Measurements from ENCODE around the gene ETFA.

Gene ETFA

DNA sequence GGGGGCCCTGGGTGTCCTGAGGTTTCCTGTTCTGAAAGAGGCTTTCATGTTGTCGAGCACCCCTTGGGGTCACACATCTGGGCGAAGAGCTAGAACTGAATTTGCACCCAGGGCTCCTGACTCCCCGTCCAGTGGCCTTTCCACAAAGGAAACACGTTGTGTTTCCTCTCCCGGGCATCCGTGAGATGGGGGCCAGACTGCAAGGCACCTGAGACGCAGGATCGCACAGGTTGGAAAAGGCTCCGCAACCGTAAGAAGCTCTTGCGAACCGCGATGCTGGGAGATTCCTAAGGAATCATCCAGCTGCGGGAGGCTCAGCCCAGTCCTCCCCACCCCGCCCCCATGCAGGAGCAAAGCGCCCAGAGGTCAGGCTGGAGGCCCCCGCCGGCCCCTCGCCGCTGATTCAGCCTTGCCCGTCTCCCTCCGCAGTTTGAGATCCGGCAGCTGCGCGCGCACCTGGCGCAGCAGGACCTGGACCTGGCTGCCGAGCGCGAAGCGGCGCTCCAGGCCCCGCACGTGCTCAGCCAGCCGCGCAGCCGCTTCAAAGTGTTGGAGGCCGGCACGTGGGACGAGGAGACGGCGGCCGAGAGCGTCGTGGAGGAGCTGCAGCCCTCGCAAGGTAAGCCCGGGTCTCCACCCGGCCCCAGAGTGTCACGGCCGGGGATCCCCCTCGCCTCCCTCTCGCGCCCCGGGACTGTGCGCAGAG is 119.6 kb downstream of the ETFA start:
- DNase-seq: no peak

DNA sequence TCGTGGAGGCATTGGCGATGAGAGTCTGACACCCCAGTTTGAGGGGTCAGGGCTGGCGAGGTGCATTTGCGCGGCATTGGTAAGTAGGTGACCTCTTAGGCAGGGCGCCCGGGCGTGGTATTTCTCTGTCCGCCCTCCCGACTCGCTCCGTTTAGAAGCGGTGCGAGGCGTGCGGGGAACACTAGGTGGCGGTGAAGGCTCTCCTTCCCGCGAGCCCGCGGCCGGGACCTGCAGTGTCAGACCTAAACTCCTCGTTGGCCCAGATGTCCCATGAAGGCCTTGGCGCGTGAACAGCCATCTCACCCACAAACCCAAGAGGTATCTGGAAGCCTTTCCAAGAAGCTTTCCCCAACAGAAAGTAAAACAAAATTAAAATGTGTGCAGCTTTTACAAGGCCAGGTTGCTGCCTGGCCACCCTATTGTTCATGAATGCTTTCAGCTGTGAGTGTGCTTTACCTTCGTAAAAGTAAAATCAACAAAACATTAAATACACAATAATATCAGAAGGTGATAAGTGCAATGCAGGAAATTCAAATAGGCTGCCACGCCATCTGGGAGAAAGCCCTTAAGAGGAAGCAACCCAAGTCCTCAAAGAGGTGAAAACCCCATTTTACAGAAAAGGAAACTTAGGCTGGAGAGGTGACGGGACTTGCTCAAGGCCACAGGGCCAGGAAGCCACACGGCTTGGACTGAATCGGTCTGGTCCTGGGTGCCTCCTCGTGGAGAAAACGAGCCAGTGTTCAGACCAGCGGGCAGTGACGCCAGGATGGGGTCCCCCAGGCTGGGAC is 120.3 kb downstream of the ETFA start:
- peak; percentile 54 for DNase-seq

DNA sequence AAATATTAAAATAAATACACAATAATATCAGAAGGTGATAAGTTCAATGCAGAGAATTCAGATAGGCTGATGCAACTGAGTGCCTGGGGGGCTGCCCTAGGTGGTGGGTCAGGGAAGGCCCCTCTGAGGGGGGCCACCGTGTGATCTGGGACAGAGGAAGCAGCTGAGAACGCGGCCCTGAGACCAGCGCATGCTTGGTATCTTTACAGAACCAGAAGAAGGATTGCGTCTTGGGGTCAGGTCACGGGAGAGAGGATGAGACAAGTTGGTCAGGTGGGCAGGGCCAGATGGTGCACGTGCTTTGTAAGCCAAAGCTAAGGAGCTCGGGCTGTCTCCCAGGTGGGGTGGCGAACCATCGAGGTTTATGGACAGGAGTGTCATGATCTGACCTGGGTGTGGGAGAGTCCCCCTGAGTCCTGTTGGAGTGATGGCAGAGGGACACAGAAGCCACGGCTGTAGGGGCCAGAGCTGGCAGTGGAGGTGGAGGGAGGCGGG is 121.2 kb downstream of the ETFA start:
- no peak for DNase-seq

- no peak for DNase-seq
Observed at GRCh38 chr15:76189106-76189505, 122.2 kb downstream of the ETFA start.

- DNase-seq: no peak
Observed at GRCh38 chr15:76187163-76187562, 124.1 kb downstream of the ETFA start.

DNA sequence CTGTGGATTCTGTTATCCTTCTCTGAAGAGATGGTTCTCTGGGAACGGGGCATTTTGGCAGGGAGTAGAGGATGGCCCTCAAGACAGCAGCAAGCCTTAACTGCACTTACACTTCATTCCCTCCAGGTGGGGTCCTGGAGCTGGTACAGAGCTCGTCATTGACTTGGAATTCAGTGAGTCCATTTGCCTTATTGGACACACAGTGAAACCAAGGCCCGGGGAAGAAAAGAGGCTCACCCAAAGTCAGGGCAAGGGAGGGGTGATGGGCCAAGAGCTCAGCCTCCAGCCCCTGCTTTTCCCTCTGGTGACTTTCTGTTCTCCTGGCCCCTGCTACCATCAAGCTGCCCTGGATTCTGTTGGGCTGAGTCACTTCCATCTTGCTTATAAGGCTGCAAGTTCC is 125.6 kb downstream of the ETFA start:
- DNase-seq: no peak

GRCh38 chr15:76184650-76185035 is 126.6 kb downstream of the ETFA start:
- DNase-seq: no peak

DNA sequence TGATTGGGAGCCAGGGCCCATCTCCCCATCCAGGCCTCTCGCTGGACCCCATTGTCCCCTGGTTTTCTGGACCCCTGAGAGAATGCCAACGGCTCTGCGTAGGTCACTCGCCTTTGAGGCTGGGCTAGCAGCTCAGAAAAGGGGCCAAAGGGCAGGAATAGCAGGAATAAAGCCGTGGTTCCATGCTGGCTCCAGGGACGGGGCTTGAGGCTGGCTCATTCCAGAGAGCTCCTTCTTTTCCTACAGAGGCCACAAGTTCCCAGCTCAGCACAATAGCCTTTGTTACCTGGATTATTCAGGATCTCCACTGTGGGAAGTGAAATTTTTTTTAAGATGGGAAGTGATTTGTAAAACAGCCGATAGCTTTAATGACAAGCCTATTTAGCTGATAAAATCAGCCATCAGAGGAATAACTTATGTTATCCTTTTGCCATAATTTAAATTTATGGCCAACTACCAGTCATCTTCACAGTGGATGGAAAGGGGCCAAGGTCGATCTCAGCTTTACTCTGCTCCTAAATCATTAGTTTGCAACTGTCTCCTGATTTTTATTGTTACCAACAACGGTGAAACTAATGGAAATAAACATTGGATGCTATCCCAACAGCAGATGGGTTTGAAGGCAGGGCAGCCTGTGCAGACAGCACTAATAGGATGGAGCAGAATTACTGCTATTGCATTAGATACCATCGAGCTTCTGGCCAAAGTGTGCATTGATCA is 127.2 kb downstream of the ETFA start:
- DNase-seq: no peak

GRCh38 chr15:76181705-76182107 is 129.6 kb downstream of the ETFA start:
- DNase-seq: no peak

DNA sequence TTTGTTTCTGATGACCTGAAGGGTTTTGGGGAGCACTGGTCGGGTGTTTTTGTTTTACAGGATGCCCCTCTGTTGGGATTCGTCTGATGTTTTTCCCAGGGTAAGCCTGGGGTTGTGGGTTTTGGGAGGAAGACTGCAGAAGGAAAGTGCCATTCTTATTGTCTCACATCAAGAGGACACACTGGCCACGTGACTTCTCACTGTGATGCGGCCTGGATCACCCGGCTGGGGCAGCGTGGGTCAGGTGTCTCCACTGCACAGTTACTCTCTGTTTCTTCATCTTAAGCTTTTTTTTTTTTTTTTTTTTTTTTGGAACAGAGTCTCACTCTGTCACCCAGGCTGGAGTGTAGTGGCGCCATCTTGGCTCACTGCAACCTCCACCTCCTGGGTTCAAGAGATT is 130.9 kb downstream of the ETFA start:
- DNase-seq: no peak

DNA sequence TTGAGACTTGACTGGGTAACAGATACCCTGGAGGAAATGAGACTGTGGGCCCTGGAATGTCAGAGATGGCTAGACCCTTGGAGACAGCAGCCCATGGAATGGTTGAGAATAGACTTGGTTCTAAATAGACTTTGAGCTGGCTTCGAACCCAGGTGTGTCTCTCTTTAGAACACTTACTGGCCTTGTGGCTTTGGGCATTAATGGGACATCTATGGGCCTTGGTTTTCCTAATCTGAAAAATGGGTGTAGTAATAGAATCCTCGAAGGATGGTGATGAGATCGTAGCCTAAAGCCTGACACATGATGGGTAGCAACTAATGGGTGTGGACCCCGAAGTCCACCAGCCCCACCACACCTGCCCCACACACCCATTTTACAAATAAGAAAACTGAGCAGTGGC is 132.2 kb downstream of the ETFA start:
- DNase-seq: no peak

- no peak for DNase-seq
Observed at GRCh38 chr15:76178296-76179000, 132.8 kb downstream of the ETFA start.

- no peak for DNase-seq
Observed at GRCh38 chr15:76177491-76178040, 133.7 kb downstream of the ETFA start.

DNA sequence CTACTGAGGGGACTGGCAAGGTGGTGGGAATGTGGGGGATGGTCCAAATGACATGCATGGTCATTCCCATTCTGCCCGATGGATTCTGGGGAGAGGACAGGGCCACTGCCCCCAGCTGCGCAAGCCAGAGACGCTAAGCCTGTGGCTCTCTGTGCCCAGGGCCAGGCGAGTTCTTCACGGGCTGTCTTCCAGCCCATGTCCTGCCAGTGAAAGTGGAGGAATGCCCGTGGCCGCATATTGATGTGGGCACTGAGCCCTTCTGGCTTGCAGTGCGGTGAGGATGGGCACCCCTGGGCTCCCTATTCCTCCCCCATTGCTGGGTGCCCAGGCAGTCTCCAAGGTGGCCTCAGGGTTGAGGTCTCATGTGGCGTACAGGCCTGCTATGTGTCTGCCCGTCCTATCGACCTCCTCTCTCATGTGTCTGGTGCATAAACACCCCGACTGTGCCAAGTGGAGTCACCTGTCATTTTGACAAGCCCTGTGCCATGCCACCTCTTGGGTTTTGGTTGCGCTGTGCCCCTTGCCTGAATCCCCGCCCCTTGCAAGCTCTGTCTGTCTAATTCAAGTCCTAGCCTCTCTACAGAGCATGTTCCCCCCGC is 134.7 kb downstream of the ETFA start:
- no peak for DNase-seq

DNA sequence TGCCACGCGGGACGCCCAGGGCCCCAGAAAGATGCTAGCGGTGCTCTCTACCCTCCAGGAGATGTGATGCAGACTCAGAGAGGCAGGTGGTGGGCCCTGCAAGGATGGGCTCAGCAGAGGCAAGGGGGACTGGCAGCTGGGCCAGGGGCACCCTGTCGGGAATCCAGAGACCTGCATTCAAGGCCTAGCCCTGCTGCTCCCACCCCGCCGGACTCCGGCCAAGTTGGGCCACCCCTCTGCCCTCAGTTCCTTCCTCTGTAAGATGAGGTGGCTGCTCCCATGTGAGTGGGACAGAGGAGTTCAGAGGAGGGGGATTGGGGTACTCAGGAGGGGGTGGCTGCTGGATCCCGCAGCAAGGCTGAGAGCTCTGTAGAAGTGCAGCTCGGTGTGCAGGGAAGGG is 135.2 kb downstream of the ETFA start:
- DNase-seq: no peak

DNA sequence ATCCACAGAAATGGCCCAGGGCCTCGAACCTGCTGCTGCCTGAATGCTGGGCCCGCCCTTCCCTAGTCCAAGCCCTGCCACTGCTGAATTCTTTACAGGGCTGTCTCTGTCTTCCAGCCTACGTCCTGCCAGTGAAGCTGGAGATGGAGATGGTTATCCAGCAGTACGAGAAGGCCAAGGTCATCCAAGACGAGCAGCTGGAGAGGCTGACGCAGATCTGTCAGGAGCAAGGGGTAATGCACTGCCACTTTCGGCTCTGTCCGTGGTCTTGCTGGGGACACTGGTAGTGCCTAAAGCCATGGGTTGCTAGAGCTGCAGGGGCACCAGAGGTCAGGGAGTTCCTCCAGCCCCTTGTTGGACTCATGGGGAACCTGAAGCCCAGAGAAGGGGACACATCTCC is 135.8 kb downstream of the ETFA start:
- no peak for DNase-seq

GRCh38 chr15:76174654-76175053 is 136.6 kb downstream of the ETFA start:
- no peak for DNase-seq

DNA sequence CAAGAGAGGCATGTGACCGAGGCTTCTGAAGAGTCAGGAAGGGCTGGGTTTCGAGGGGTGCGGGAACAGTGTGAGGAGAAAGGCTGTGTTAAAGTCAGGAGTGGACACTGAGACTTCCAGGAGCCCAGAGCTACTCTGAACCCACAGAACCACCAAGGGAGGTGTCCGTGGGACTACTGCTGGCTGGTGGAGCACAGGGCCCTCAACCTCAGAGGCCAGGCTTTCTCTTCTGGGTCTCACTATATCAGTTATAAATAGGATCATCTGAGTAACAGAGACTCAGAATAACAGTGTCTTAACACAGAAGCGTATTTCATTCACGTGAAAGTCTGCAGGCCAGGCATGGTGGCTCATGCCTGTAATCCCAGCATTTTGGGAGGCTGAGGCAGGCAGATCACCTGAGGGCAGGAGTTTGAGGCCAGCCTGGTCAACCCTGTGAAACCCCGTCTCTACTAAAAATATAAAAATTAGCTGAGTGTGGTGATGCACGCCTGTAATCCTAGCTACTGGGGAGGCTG is 137.9 kb downstream of the ETFA start:
- no peak for DNase-seq

DNA sequence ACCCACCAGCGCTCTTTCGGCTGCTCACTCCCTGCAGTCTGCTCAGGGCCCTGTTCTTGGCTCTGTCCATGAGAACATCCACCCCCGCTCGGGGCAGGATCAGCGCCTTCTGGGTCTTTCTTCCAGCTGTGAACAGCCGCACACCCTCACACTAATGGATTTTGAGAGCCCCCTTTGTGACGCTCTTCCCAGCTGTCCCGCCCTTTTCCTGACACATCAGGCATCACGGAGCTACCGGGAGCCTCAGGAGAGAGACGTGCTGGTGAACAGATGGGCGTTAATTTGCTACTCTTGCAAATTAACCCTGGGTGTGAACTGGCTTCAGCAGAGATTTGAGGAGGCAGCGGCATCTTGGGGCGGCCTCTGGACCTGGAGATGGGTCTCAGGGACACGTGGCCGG is 138.5 kb downstream of the ETFA start:
- no peak for DNase-seq

- no peak for DNase-seq
Observed at GRCh38 chr15:76169911-76170800, 141.1 kb downstream of the ETFA start.

DNA sequence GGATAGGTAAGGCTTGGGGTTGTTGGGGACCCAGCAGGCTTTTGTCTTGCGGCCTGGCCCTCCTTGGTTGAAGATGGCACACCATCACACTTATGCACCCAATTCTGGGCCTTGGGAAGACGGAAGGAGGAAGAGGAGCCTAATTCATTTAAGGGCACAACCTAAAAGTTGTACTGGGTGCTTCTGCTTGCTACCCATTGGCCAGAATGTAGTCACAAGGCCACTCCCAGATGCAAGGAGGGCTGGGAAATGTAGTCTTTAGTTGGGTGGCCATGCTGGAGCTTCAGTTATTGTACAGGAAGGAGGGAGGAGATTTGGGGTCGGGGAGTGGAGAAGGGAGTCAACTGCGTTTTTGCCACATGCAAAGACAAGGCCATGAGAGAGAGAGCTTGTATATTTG is 142.3 kb downstream of the ETFA start:
- DNase-seq: no peak
